GM12891 (cell line): ENCODE measurements around the gene BHLHA15.

Experiments used
- DNase-seq: peaks from one replicate; pipeline ENCODE4 v3.0.0; 2011; ENCODE audit warnings: low spot score; ENCODE audit not compliant: insufficient read length
- FAIRE-seq: peaks from 2 replicates; lab custom pipeline; 2011; peaks lifted over from hg19 to GRCh38; lab: Jason Lieb, UNC
- PAX5 ChIP-seq: IDR thresholded peaks from 2 replicates; pipeline ENCODE4 v1.6.1; 2011; ENCODE audit warnings: low read length, moderate library complexity, mild to moderate bottlenecking; ENCODE audit not compliant: insufficient read depth, severe bottlenecking
- POLR2A ChIP-seq: IDR thresholded peaks from 2 replicates; pipeline ENCODE4 v1.6.1; 2011; ENCODE audit warnings: low read depth, low read length, control low read depth
- POLR2AphosphoS5 ChIP-seq: IDR thresholded peaks from 2 replicates; pipeline ENCODE4 v1.6.1; 2011; ENCODE audit warnings: low read depth, low read length, control low read depth
- POU2F2 ChIP-seq: IDR thresholded peaks from 2 replicates; pipeline ENCODE4 v1.6.1; 2011; ENCODE audit warnings: low read depth, mild to moderate bottlenecking, control low read depth, low read length, moderate library complexity
- SPI1 ChIP-seq: IDR thresholded peaks from 2 replicates; pipeline ENCODE4 v1.6.1; 2011; ENCODE audit warnings: low read depth, low read length, control low read depth
- TAF1 ChIP-seq: IDR thresholded peaks from 2 replicates; pipeline ENCODE4 v1.6.1; 2011; ENCODE audit warnings: low read depth, low read length, control low read depth

Gene BHLHA15

GRCh38 chr7:98206451-98207330 lies 4.5 kb upstream of the BHLHA15 start:
- FAIRE-seq = peak; percentile 9
- TF ChIP-seq POU2F2 = no peak
- TF ChIP-seq PAX5 = no peak
- TF ChIP-seq POLR2A = no peak
- no peak for TF ChIP-seq POLR2AphosphoS5
- no peak for TF ChIP-seq SPI1
- TF ChIP-seq TAF1 = no peak
- DNase-seq = no peak

GRCh38 chr7:98209166-98209920 lies 1.9 kb upstream of the BHLHA15 start:
- FAIRE-seq (peak; percentile 41), DNase-seq (no peak)

GRCh38 chr7:98210513-98211220 lies 572 bp upstream of the BHLHA15 start:
- no peak for FAIRE-seq
- DNase-seq = no peak
- TF ChIP-seq POLR2A = no peak

More at GRCh38 chr7:98209166-98209920, 1.9 kb upstream of the BHLHA15 start:
- no peak for TF ChIP-seq PAX5

GRCh38 chr7:98211676-98212531 lies 665 bp downstream of the BHLHA15 start:
- no peak for FAIRE-seq
- no peak for DNase-seq
- TF ChIP-seq PAX5 (no peak), POU2F2 (no peak), POLR2A (no peak), SPI1 (no peak), TAF1 (no peak), POLR2AphosphoS5 (no peak)

- TF ChIP-seq TAF1 (no peak), PAX5 (no peak), SPI1 (no peak), POU2F2 (no peak), POLR2AphosphoS5 (no peak), POLR2A (no peak)
- DNase-seq (no peak), FAIRE-seq (no peak)
These were observed 1.3 kb downstream of the BHLHA15 start for GRCh38 chr7:98212532-98213041.

GRCh38 chr7:98213296-98213887 lies 2.2 kb downstream of the BHLHA15 start:
- no peak for DNase-seq
- TF ChIP-seq SPI1 (no peak), POU2F2 (no peak), PAX5 (no peak), POLR2AphosphoS5 (no peak), POLR2A (no peak), TAF1 (no peak)
- FAIRE-seq = no peak

- no peak for FAIRE-seq
- no peak for DNase-seq
- TF ChIP-seq SPI1 (no peak), POLR2A (no peak), PAX5 (no peak), POU2F2 (no peak), TAF1 (no peak), POLR2AphosphoS5 (no peak)
These were observed 2.9 kb downstream of the BHLHA15 start for GRCh38 chr7:98213888-98214810.

- TF ChIP-seq PAX5 (no peak), POLR2AphosphoS5 (no peak), POLR2A (no peak)
- DNase-seq = no peak
- no peak for FAIRE-seq
These were observed 3.6 kb downstream of the BHLHA15 start for GRCh38 chr7:98214811-98215321.
